ENCODE measurements around the gene TTC39B. TPM values are rescaled to one million over a fixed set of nuclear protein-coding genes. Genes with fewer than 3 reads are reported as not detected.

TTC39B gene
- total and polyA plus RNA-seq, 2 of the 8 experiments (the other 6 are each of a cell fraction or from before 2014, with no cell fraction given), result 1.6 to 10.9 TPM

GRCh38 chr9:15268782-15269181 is 38.2 kb downstream of the TTC39B start:
- WGBS, 2 experiments (ENCODE audit: extremely low coverage in 1 of 2, insufficient coverage in 1 of 2, insufficient read length in 1 of 2, insufficient replicate concordance in 2 of 2, low coverage in 1 of 2, low lambda C conversion rate in 2 of 2, missing lambda C conversion rate in 1 of 2), result 96% methylated on average over 3 of the region's 3 CpGs; no CpG with 5 or more reads in 1 of the 2 experiments
- TF ChIP-seq ZNF274 (IDR thresholded peaks at IDR 0.05; ENCODE audit: borderline replicate concordance, extremely low read depth, low read length), result no peak
- no peak for TF ChIP-seq RXRA (IDR thresholded peaks at IDR 0.05; ENCODE audit: insufficient read depth, low read depth, low read length)
- TF ChIP-seq, protein P1, sequence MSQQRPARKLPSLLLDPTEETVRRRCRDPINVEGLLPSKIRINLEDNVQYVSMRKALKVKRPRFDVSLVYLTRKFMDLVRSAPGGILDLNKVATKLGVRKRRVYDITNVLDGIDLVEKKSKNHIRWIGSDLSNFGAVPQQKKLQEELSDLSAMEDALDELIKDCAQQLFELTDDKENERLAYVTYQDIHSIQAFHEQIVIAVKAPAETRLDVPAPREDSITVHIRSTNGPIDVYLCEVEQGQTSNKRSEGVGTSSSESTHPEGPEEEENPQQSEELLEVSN (IDR thresholded peaks at IDR 0.05), result no peak
- no peak for TF ChIP-seq CBX5 (IDR thresholded peaks at IDR 0.05; ENCODE audit: low read depth, low read length)
- no peak for TF ChIP-seq SUZ12 (IDR thresholded peaks at IDR 0.05; ENCODE audit: low read length)
- TF ChIP-seq CBX8 (IDR thresholded peaks at IDR 0.05; ENCODE audit: borderline replicate concordance, low read depth, low read length), result no peak
- TF ChIP-seq CTBP2 (IDR thresholded peaks at IDR 0.05; ENCODE audit: borderline replicate concordance, insufficient read depth, insufficient read length, low read length), result no peak
- TF ChIP-seq RBBP5 (IDR thresholded peaks at IDR 0.05; ENCODE audit: borderline replicate concordance, low read depth, low read length), result no peak
- TF ChIP-seq CTCF (IDR thresholded peaks at IDR 0.05; ENCODE audit: control extremely low read depth in 1 of 3, insufficient read depth in 1 of 3, low read depth in 1 of 3, low read length in 3 of 3), result no peak

More at GRCh38 chr9:15268782-15269181, 38.2 kb downstream of the TTC39B start:
- ChIA-PET POLR2A (ENCODE audit: partially characterized antibody) (interaction anchor here (0.8 kb wide), 1 partner anchor 18 kb away, joined by 3 read pairs; no protein-coding TSS in a partner anchor), CTCF (ENCODE audit: partially characterized antibody) (interaction anchor here (0.6 to 1.2 kb wide), 4 partner anchors 9 to 172 kb away, joined by 3 to 8 read pairs (median 4); no protein-coding TSS in a partner anchor)
- no peaks in the 10 kb centered on the region for H3K79me1 ChIP-seq (ENCODE audit: low read depth, low read length)
- no peak overlapping the region for H3K27ac ChIP-seq (ENCODE audit: low read depth, low read length)
- no peak overlapping the region for H2AFZ ChIP-seq (ENCODE audit: low read length)
- H2BK5ac ChIP-seq (ENCODE audit: low read depth, low read length), result no peak overlapping the region
- peaks cover 0 to 2% of the 10 kb centered on the region in 2 experiments for H4K20me1 ChIP-seq (replicated peaks in 1 of 2; ENCODE audit: control insufficient read depth in 1 of 2, insufficient read depth in 2 of 2, low read length in 2 of 2)
- H2BK12ac ChIP-seq (ENCODE audit: low read depth, low read length), result no peak overlapping the region
- no peak overlapping the region for H2BK20ac ChIP-seq (ENCODE audit: low read length)
- no peak overlapping the region for H4K5ac ChIP-seq (ENCODE audit: insufficient read length, low read depth, low read length)
- DNase-seq (ENCODE audit: low read depth in 1 of 2, low spot score in 2 of 2) (no peak), FAIRE-seq (no peak)
- no peak overlapping the region for H3K4me2 ChIP-seq (ENCODE audit: insufficient read depth in 1 of 2, low read depth in 2 of 2, low read length in 2 of 2)
- no peak overlapping the region for H2BK15ac ChIP-seq (ENCODE audit: low read length)
- no peaks in the 10 kb centered on the region for H3K23me2 ChIP-seq (ENCODE audit: low read depth, low read length)
- no peak overlapping the region for H4K91ac ChIP-seq (replicated peaks; ENCODE audit: insufficient read length, low read length)
- H3K4me3 ChIP-seq (ENCODE audit: extremely low read depth in 1 of 4, insufficient read depth in 2 of 4, low read depth in 3 of 4, low read length in 4 of 4), result no peak overlapping the region
- no peaks in the 10 kb centered on the region for H3K36me3 ChIP-seq (ENCODE audit: control insufficient read depth in 2 of 4, insufficient read depth in 4 of 4, low read length in 3 of 4)
- H3K9me3 ChIP-seq (ENCODE audit: insufficient read depth in 2 of 2, low read depth in 1 of 2, low read length in 1 of 2), result 0 out of 4 replicates have a peak, but pooled peaks cover 0 to 3% of the 10 kb centered on the region in 2 experiments
- no peaks in the 10 kb centered on the region for H3K79me2 ChIP-seq (ENCODE audit: control insufficient read depth in 1 of 2, insufficient read depth in 2 of 2, low read length in 2 of 2)
- H3K14ac ChIP-seq (ENCODE audit: insufficient read length), result no peak overlapping the region
- H3K56ac ChIP-seq (replicated peaks; ENCODE audit: insufficient read length, low read depth, low read length), result no peak overlapping the region
- H3K23ac ChIP-seq (ENCODE audit: insufficient read length), result no peak overlapping the region
- no peak overlapping the region for H4K8ac ChIP-seq (ENCODE audit: extremely low read depth, insufficient read depth, low read length)
- peaks cover 0 to 3% (median 1%) of the 10 kb centered on the region in 4 experiments; a peak in 4 of 7 replicates for H3K4me1 ChIP-seq (replicated peaks in 1 of 4; ENCODE audit: control insufficient read depth in 3 of 4, insufficient read depth in 4 of 4, low read length in 3 of 4)
- no peak overlapping the region for H3K4ac ChIP-seq (replicated peaks; ENCODE audit: insufficient read length, low read depth, low read length)
- H3K9ac ChIP-seq (replicated peaks in 1 of 4; ENCODE audit: extremely low read depth in 1 of 4, low read depth in 3 of 4, low read length in 3 of 4), result no peak overlapping the region
- H2AK5ac ChIP-seq (ENCODE audit: low read depth, low read length), result no peak overlapping the region
- H2BK120ac ChIP-seq (replicated peaks; ENCODE audit: low read depth, low read length), result no peak overlapping the region
- H3K27me3 ChIP-seq (replicated peaks in 1 of 4; ENCODE audit: control insufficient read depth in 3 of 4, extremely low read depth in 1 of 4, insufficient read depth in 3 of 4, low read length in 3 of 4), result no peaks in the 10 kb centered on the region
- H3K18ac ChIP-seq (ENCODE audit: extremely low read depth, low read length), result no peak overlapping the region

Data from H1 (cell line).